GM21619 (cell line): ENCODE data around the gene VSIG10.
"Not testable (repeated sequence)": the region's sequence is repeated elsewhere in the genome, so short reads cannot be mapped to it uniquely, and the experiment has no call there.

Experiments used
- ATAC-seq: cut with Tn5 transposase; IDR thresholded peaks from one replicate; pipeline ENCODE4 v1.9.1; 2021; ENCODE audit not compliant: unreplicated experiment

Gene VSIG10

DNA sequence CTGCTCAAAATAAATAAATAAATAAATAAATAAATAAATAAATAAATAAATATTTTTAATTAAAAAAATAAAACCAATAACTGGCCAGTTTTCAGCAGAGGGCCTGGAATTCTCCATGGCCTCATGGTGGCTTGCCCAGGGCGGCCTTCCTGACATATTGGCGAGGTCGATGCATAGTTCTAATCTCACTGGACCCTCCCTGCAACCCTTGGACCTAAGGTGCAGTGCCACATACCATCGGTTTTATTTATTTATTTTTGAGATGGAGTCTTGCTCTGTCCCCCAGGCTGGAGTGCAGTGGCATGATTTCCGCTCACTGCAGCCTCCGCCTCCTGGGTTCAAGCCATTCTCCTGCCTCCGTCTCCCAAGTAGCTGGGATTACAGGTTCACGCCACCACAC, 3.9 kb upstream of the VSIG10 start:
- no peak for ATAC-seq

DNA sequence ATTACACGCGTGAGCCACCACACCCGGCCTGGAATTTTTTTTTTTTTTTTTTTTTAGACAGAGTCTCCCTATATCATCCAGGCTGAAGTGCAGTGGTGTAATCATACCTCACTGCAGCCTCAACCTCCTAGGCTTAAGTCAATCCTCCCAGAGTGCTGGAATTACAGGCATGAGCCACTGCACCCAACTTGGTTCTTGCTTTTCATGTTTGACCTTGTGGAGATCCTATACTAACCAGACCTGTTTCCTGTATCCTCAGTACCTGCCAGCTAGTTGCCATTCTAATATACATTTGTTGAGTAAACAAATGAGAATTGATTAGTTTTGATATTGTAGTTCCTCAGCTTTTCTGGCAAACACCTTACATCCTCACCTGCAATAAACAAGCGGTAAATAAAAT, 3.2 kb upstream of the VSIG10 start:
- ATAC-seq: no peak

DNA sequence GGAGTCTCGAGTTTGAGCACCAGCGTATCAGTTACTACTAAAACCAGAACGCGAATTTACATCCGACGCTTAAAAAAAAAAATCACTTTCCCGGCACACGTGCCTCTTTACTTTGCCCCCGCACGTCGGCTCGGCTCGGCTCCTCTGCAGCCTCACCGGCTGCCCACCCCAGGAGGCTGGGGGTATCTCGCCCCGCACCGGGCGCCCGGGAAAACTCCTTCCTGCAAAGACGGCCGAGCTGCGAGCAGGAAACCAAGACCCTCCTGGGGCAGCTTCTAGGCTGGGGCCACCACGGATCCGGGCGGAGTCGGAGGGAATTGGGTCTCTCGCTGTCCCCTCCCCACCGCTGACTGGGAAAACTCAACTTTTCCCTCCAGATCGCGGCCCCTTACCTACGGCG, 610 bp downstream of the VSIG10 start:
- ATAC-seq: no peak

DNA sequence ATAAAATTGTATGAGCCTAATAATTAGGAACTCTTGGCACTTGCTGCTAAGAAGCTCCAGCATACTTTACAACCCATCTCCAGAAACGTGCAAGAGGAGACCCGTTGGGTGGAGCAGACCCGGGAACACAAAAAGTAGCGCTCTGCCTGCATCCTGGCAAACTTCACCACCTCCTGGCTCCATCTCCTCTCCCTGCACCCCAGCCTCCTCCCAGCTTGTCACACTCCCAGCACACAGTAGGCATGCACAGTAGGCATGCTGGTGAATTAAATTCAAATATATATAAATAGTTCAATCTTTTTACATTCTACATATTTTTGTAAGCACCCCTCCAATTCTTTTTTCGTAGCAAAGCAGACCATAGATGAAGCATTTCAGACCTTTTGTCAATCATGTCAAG, 1.2 kb downstream of the VSIG10 start:
- ATAC-seq: no peak

- ATAC-seq: no peak
Observed at GRCh38 chr12:118102070-118102469, 1.7 kb downstream of the VSIG10 start.

DNA sequence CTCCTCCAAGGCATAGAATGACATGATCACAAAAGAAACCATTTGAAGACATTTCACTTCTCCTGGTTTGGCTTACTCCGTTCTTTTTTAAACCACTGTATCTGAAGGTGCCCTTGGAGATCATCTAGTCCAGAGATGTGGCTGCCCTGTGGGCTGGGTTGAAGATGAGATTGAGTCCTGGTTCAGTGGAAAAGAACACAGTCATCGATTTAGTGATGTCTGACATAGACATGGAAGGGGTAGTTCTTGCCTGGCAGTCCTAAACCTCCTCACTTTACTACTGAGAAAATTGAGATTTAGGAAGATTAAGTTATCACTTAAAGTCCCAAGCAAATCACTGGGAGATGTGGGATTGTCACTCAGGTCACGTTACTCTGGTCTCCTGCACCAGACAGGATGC, 2.8 kb downstream of the VSIG10 start:
- no peak for ATAC-seq

- ATAC-seq: no peak
Observed at GRCh38 chr12:118098911-118099671, 4.7 kb downstream of the VSIG10 start.

DNA sequence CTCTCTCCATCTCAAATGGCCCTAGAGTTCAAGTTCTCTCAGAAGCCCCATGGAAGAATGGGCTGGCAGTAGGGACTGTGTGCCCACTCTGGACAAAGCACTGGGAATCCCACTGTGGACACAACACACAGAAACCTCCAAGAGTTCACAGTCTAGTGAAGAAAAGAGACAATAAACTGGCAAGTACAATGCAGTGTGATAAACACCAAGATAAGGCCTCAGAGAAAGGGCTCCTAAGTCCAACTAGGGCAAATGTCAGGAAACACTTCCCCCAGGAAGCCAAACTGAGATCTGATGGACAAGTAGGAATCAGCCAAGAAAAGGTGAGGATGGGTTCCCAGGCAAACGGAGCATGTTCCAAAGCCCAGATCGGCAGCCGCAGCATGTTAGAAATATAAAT, 5.4 kb downstream of the VSIG10 start:
- ATAC-seq: no peak

- ATAC-seq: no peak
Observed at GRCh38 chr12:118094039-118094438, 9.8 kb downstream of the VSIG10 start.

- ATAC-seq: no peak
Observed at GRCh38 chr12:118089782-118090181, 14.0 kb downstream of the VSIG10 start.

GRCh38 chr12:118082161-118082560, 21.6 kb downstream of the VSIG10 start:
- ATAC-seq: no peak

DNA sequence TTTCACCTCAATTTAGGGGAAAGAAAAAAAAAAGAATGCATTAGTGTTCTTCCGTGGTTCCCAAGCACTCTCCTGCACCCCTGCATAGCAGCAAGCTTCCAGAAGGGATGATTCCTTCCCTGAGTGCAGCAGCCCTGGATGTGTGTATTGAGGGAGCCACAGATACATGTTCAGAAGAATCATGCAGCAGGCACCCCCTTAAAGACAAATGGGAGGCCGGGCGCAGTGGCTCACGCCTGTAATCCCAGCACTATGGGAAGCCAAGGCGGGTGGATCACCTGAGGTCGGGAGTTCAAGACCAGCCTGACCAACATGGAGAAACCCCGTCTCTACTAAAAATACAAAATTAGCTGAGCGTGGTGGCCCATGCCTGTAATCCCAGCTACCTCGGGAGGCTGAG, 22.3 kb downstream of the VSIG10 start:
- not testable (repeated sequence) for ATAC-seq

DNA sequence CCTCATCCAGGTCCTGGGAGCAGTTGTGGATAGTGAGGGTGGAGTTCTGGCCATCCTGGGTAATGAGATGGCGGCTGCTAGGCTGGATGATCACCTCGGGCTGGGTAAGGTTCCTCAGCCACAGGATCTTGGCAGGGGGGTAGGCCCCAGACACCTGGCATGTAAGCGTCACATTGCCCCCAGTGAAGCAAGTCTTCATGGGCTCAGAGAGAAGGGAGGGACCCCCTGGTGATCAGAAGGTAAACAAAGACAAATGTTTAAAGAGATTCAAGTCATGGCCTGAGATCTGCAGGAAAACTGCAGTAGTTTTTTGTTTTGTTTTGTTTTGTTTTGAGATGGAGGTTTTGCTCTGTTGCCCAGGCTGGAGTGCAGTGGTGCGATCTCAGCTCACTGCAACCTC, 30.0 kb downstream of the VSIG10 start:
- no peak for ATAC-seq

DNA sequence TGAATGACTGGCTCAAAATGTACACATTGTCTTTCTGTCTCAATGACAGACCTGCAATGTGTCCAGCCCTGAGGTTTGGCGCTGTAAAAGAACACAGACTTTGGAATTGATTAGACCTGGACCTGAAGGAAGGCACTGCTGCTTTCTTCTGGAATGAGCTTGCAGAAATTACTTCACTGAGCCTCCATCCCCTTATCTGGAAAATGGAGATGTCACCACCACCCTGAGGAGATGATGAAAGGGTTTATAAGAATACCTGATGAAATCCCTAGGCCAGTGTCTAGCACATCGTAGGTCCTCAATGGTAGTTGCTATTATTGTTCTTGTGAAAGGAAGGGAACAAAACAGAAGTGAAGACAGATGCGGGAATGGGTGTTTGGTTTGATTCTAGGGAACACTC, 33.2 kb downstream of the VSIG10 start:
- ATAC-seq: no peak

DNA sequence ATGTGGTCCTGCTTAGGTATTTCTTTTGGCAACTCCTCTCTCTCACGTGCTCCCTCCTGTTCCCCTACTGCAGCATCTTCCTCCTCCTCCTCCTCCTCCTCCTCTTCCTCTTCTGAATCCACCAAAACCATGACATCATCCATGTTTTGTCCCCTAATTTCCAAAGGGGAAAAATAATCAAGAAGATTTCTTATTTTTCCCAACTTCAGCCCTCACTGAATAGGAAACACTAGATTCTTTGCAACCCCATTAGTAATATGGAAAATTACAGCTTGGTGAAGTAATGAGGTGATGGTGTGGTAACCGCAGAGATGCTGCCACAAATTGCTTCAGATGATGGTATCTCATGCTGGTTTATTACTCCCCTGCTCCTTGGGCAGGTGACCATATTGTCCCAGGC, 35.4 kb downstream of the VSIG10 start:
- no peak for ATAC-seq

- ATAC-seq: no peak
Observed at GRCh38 chr12:118065380-118065779, 38.4 kb downstream of the VSIG10 start.

DNA sequence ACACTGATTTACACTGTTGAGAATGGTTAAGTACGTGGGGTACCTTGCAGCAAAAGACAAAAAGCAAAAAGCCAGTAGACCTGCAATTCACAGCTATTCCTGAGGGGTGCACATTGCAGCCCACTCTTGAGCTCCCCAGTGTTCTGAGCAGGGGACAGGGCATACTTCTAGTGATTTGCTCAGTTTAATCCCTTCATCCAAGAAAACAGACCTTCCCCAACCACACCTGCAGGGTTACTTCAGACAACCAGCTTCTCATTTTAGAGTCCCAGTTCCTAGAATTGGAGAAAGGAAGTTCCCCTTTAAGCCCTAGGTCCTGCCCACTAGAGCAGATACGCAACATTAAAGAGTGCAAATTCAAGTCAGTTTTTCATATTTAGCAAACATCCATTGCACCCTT, 39.2 kb downstream of the VSIG10 start:
- ATAC-seq: no peak

DNA sequence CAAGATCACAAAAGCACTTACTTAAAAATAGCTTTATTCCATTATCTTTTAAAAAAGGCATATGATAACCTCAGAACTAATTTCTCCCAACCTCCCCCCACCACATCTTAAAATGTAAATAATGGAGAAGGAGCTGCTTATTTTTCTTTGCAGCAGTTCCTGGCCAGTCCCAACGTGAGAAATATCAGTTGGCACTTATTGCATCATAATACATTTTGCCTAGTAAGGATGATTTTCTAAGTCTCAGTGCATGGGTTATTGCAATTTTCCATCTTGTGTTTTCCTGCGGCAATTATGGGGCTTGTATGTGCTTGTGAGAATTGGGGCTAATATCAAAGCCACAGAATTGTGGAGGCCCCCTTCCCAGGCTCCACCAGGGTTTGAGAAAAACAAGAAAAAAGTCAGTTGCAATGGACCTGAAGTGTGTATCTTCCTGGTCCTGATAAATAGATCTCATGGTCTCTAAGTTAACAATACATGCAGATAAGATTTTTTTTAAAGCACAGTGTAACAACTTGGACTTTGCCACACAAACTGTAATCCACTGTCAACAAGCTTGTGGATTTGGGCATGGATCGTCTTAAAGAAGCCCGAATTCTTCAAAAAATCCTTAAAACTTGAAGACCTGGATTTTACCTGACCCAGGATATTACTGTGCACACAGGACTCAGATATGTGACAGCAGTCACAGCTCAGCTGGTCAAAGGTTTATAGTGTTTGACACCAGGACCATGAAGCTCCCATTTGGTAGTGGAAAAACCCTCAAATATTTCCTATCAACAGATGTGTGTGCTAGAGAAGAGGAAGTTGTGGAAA, 40.0 kb downstream of the VSIG10 start:
- no peak for ATAC-seq

- no peak for ATAC-seq
Observed at GRCh38 chr12:118061873-118062843, 41.7 kb downstream of the VSIG10 start.

DNA sequence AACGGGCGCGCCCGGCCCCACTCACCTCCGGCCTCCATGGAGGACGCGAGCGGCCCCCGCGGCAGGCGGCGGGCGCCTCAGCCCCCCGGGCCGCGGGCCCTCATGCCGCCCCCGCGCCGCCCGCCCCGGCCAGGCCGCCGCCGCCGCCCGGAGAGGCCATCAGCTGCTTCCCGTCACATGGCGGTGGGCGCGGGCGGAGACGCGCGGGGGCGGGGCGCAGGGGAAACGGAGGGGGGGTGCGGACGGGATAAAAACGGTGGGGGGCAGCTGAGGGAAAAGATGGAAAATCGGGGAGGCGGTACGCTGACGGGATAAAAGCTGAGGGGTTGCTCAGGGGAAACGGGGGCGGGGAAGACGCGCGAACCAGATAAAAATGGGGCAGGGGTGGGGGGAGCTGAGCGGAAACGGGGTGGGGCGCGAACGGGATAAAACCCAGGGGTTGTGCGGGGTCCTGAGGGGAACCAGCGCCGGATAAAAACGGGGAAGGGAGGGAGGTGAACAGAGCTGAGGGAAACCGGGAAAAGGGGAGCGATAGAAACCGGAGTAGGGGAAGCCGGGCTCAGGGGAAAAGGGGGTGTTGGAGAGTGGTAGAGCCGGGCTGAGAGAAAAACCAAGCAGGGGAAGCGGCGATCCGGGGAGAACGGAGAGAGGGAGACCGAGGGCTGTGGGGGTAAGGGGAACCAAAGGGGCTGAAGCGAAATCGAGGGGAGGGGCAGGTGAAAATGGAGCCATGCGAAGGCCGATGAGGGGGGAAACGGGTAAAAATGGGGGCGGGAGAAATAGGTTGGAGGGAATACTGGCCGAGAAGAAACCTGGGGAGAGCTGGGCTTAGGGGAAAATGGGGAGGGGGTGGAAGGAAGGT, 42.6 kb downstream of the VSIG10 start, which contains the start of gene WSB2:
Gene WSB2, minus strand, starts transcription at position 169 of the 862 bp plus-strand sequence. Its CDS starts 131 bp downstream, at position 38.
- peak; percentile 41 for ATAC-seq
